GM12878 (cell line): Measurements from ENCODE around the gene BAG5.

Source experiments
- DPF2 ChIP-seq: fragments of 450-650 bp; IDR thresholded peaks from 2 replicates; pipeline ENCODE4 v1.6.1; 2017; ENCODE audit warnings: mild to moderate bottlenecking
- EZH2 ChIP-seq: IDR thresholded peaks from 2 replicates; pipeline ENCODE4 v1.6.1; 2012; ENCODE audit warnings: low read depth, mild to moderate bottlenecking, control low read depth, inconsistent platforms, low read length, borderline replicate concordance; ENCODE audit not compliant: control insufficient read depth
- FOXM1 ChIP-seq: IDR thresholded peaks from 2 replicates; pipeline ENCODE4 v1.6.1; 2012; ENCODE audit warnings: low read depth, mild to moderate bottlenecking, inconsistent platforms, low read length, moderate library complexity
- GABPA ChIP-seq: IDR thresholded peaks from 2 replicates; pipeline ENCODE4 v1.6.1; 2014; ENCODE audit warnings: antibody characterized with exemption, low read depth, mild to moderate bottlenecking, inconsistent platforms
- NFYA ChIP-seq: IDR thresholded peaks from 2 replicates; pipeline ENCODE4 v1.6.1; 2011; ENCODE audit warnings: low read depth, mild to moderate bottlenecking, low read length, improper control_type of control experiment, borderline replicate concordance
- NRF1 ChIP-seq: conservative IDR thresholded peaks from 2 replicates; pipeline ENCODE4 v1.6.1; 2011; ENCODE audit warnings: mild to moderate bottlenecking, low read depth, low read length, improper control_type of control experiment
- POLR2A ChIP-seq: IDR thresholded peaks from 2 replicates; pipeline ENCODE4 v1.6.1; 2011; ENCODE audit warnings: low read depth, mild to moderate bottlenecking, low read length
- ZNF274 ChIP-seq: IDR thresholded peaks from one replicate; pipeline ENCODE4 v1.8.0; 2011; ENCODE audit not compliant: insufficient read length, insufficient read depth
- TF ChIP-seq, protein P1 (sequence below): IDR thresholded peaks from 2 replicates; pipeline ENCODE4 v1.6.1; 2011; ENCODE audit warnings: borderline replicate concordance, low read depth, mild to moderate bottlenecking, moderate library complexity, mixed read lengths, low read length; ENCODE audit not compliant: insufficient read depth; ENCODE audit errors: extremely low read length
- TF ChIP-seq, protein P2 (sequence below), 3 experiments: IDR thresholded peaks in 2 of 3; conservative IDR thresholded peaks in 1 of 3; 2 replicates each; pipeline ENCODE4 v1.5.1; 2011; ENCODE audit warnings: low read depth in 3 of 3, low read length in 3 of 3, mild to moderate bottlenecking in 3 of 3, control low read depth in 2 of 3, moderate library complexity in 2 of 3, inconsistent platforms in 1 of 3, mixed read lengths in 1 of 3; ENCODE audit not compliant: control insufficient read depth in 2 of 3, insufficient read depth in 1 of 3; ENCODE audit errors: extremely low read depth in 1 of 3
- TF ChIP-seq, protein P3 (sequence below): IDR thresholded peaks from 2 replicates; pipeline ENCODE4 v1.6.1; 2012; ENCODE audit warnings: mild to moderate bottlenecking, low read depth, low read length

DNA sequence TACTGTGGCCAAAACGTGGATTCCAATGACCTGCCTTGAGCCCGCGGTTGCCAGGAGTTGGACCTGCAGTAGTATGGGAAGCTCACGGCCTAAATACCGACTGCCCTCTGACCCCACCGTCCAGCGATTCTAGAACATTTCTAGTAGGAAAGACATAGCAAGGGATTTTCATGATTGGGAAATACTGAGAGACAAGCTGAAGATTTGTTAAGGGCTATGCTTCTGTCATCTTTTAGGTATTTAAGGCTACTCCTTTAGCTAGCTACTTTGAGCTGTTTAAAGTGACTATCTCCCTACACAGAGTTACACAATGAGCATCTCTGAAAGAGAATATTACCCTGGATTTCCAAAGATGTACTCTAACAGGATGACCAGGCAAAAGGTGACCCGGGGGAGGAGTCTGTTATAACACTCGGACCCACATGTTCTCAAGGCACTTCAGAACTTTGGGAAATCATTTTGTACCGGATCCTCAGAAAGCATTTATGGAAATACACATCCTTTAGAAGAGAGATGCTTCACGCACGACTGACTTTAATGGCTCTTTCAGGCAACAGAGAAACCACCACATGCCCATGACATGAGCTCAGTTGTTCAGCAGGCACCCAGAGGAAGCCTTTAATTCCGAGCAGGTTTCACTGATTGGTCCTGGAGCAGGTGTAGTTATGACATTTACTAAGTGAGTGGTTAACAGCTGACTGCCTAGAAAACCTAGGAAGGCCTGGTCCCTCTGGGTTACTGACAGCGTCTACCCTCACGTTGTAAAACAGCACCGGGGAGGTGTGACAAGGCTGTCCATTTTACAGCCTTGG is 4.2 kb downstream of the BAG5 start:
- TF ChIP-seq, protein P1, sequence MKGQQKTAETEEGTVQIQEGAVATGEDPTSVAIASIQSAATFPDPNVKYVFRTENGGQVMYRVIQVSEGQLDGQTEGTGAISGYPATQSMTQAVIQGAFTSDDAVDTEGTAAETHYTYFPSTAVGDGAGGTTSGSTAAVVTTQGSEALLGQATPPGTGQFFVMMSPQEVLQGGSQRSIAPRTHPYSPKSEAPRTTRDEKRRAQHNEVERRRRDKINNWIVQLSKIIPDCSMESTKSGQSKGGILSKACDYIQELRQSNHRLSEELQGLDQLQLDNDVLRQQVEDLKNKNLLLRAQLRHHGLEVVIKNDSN, result no peak
- no peak for TF ChIP-seq POLR2A
- TF ChIP-seq EZH2, result no peak
- TF ChIP-seq ZNF274, result no peak
- TF ChIP-seq, protein P2, sequence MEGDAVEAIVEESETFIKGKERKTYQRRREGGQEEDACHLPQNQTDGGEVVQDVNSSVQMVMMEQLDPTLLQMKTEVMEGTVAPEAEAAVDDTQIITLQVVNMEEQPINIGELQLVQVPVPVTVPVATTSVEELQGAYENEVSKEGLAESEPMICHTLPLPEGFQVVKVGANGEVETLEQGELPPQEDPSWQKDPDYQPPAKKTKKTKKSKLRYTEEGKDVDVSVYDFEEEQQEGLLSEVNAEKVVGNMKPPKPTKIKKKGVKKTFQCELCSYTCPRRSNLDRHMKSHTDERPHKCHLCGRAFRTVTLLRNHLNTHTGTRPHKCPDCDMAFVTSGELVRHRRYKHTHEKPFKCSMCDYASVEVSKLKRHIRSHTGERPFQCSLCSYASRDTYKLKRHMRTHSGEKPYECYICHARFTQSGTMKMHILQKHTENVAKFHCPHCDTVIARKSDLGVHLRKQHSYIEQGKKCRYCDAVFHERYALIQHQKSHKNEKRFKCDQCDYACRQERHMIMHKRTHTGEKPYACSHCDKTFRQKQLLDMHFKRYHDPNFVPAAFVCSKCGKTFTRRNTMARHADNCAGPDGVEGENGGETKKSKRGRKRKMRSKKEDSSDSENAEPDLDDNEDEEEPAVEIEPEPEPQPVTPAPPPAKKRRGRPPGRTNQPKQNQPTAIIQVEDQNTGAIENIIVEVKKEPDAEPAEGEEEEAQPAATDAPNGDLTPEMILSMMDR (IDR thresholded peaks at IDR 0.05 in 2 of 3, conservative IDR thresholded peaks at IDR 0.05 in 1 of 3; ENCODE audit: control insufficient read depth in 2 of 3, extremely low read depth in 1 of 3, insufficient read depth in 1 of 3, low read depth in 3 of 3, low read length in 3 of 3), result no peak
- TF ChIP-seq, protein P3, sequence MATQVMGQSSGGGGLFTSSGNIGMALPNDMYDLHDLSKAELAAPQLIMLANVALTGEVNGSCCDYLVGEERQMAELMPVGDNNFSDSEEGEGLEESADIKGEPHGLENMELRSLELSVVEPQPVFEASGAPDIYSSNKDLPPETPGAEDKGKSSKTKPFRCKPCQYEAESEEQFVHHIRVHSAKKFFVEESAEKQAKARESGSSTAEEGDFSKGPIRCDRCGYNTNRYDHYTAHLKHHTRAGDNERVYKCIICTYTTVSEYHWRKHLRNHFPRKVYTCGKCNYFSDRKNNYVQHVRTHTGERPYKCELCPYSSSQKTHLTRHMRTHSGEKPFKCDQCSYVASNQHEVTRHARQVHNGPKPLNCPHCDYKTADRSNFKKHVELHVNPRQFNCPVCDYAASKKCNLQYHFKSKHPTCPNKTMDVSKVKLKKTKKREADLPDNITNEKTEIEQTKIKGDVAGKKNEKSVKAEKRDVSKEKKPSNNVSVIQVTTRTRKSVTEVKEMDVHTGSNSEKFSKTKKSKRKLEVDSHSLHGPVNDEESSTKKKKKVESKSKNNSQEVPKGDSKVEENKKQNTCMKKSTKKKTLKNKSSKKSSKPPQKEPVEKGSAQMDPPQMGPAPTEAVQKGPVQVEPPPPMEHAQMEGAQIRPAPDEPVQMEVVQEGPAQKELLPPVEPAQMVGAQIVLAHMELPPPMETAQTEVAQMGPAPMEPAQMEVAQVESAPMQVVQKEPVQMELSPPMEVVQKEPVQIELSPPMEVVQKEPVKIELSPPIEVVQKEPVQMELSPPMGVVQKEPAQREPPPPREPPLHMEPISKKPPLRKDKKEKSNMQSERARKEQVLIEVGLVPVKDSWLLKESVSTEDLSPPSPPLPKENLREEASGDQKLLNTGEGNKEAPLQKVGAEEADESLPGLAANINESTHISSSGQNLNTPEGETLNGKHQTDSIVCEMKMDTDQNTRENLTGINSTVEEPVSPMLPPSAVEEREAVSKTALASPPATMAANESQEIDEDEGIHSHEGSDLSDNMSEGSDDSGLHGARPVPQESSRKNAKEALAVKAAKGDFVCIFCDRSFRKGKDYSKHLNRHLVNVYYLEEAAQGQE, result no peak
- no peak for TF ChIP-seq GABPA
- TF ChIP-seq DPF2, result no peak
- TF ChIP-seq NFYA, result no peak
- no peak for TF ChIP-seq FOXM1
- no peak for TF ChIP-seq NRF1
